Prostate gland (tissue), 2 donors: ENCODE measurements around the gene PRKAR1B. TPM values are rescaled to one million over a fixed set of nuclear protein-coding genes. Genes with fewer than 3 reads are reported as not detected.
"Not testable (repeated sequence)": the region's sequence is repeated elsewhere in the genome, so short reads cannot be mapped to it uniquely, and the experiment has no call there.

Source experiments
- DNase-seq: peaks from one replicate; pipeline ENCODE4 v3.0.0-alpha.2; 2019; ENCODE audit warnings: low spot score
- H3K27ac ChIP-seq, 2 donors: fragments of 200-600 bp; sonication (generic); 2 replicates each; pipeline ENCODE4 v1.5.1; 2017 to 2019
- H3K27me3 ChIP-seq: fragments of 200-600 bp; sonication (generic); replicated peaks from 2 replicates; pipeline ENCODE4 v1.5.1; 2019; ENCODE audit not compliant: insufficient read depth
- H3K36me3 ChIP-seq, 2 donors: fragments of 200-600 bp; sonication (generic); 1 replicate in 1 of 2; 2 replicates in 1 of 2; pipeline versions ENCODE4 v1.5.1 to v1.8.1; 2017 to 2019
- H3K4me1 ChIP-seq: fragments of 200-600 bp; sonication (generic); replicated peaks from 2 replicates; pipeline ENCODE4 v1.5.1; 2019
- H3K4me3 ChIP-seq, 2 donors: fragments of 200-600 bp; sonication (generic); 2 replicates each; pipeline ENCODE4 v1.5.1; 2017 to 2019
- H3K9me3 ChIP-seq: fragments of 200-600 bp; sonication (generic); 2 replicates; pipeline ENCODE4 v1.5.1; 2017
- CTCF ChIP-seq, 4 experiments: fragments of 200-600 bp in 2 of 4; fragments of 450-650 bp in 2 of 4; sonication (generic) in 2 of 4; IDR thresholded peaks; 1 replicate in 3 of 4; 2 replicates in 1 of 4; pipeline ENCODE4 v1.5.1; 2016 to 2019; ENCODE audit warnings: antibody characterized with exemption in 4 of 4, mild to moderate bottlenecking in 2 of 4, moderate library complexity in 2 of 4
- POLR2A ChIP-seq: fragments of 450-650 bp; IDR thresholded peaks from one replicate; pipeline ENCODE4 v1.6.1; 2016; ENCODE audit warnings: antibody characterized with exemption, mild to moderate bottlenecking
- POLR2AphosphoS5 ChIP-seq: sonication (generic); formaldehyde crosslinking; IDR thresholded peaks from one replicate; pipeline ENCODE4 v1.6.1; 2017; ENCODE audit warnings: antibody characterized with exemption
- WGBS: methylation state at CpG from one replicate; pipeline ENCODE4 v1.1.5; 2018; 5-methylcytosine and 5-hydroxymethylcytosine counted together
- intact Hi-C: fragments of 100-400 bp; cut with DNase I; formaldehyde crosslinking; loops from one replicate; pipeline ENCODE4 v1.14.2; 2022
- total RNA-seq, 2 donors: library from RNA; depleted of rRNA; stranded (reverse); fragments of >200 nt; gene quantifications; one replicate each; pipeline ENCODE4 v1.1.0, GENCODE V29; 2016

PRKAR1B gene
- total RNA-seq, 2 donors from 2014 or later: 20.2 to 44.8 TPM

DNA sequence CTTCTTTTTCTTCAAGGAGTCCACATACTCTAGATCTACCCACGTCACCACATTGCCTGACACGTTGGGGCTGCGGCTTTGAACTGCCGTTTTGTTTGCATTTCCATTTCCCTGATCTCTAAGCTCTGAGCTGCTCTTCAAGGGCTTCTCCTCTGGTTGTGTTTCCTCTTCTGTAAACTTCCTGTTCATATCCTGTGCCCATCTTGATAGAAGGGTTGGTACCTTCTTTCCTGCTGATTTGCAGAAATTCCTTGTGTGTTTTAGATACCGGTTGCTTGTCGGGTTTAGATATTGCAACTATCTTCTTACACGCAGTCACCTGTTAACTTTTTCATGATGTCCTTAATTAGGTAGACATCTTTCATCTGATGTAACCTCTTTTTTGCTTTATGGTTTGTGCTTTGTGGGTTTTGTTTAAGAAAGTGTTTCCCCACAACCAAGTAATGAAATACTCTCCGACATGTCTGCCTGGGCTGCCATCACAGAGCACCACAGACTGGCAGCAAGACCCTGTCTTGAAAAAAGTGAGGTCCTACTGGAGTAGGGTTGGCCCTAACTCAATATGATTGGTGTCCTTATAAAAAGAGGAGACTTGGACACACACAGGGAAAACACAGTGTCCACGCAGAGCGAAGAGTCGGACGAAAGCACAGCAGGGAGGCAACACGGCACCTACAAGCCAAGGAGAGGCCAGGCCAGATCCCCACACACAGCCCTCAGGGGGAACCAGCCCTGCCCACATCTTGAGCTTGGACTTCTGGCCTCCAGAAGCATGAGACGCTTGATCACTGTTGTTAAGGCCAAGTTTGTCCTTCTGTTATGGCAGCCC is 108.3 kb downstream of the PRKAR1B start:
- no peak overlapping the region for H3K4me3 ChIP-seq
- H3K36me3 ChIP-seq: no peaks in the 10 kb centered on the region
- peak; percentile 55 for DNase-seq
- WGBS: 60% methylated on average over 14 of the region's 14 CpGs
- no peak for TF ChIP-seq CTCF (IDR thresholded peaks at IDR 0.05)
- TF ChIP-seq POLR2AphosphoS5: peak; percentile 88
- H3K4me1 ChIP-seq: peaks cover 20% of the 10 kb centered on the region
- peak overlapping the region; percentile 58 to 81 for H3K27ac ChIP-seq
- no peaks in the 10 kb centered on the region for H3K9me3 ChIP-seq
- no peaks in the 10 kb centered on the region for H3K27me3 ChIP-seq
- intact Hi-C loops: no loop called here

GRCh38 chr7:617614-618538 is 109.2 kb downstream of the PRKAR1B start:
- TF ChIP-seq POLR2A (no peak), POLR2AphosphoS5 (no peak), CTCF (IDR thresholded peaks at IDR 0.05) (no peak)
- no peak for DNase-seq
- intact Hi-C loops: no loop called here
- Histone ChIP-seq H3K4me3 (no peak overlapping the region), H3K27me3 (no peaks in the 10 kb centered on the region), H3K27ac (peak overlapping the region; percentile 48 to 81), H3K36me3 (no peaks in the 10 kb centered on the region), H3K9me3 (no peaks in the 10 kb centered on the region), H3K4me1 (peaks cover 22% of the 10 kb centered on the region)
- WGBS: 89% methylated on average over 23 of the region's 23 CpGs

GRCh38 chr7:613442-614140 is 113.5 kb downstream of the PRKAR1B start:
- Histone ChIP-seq H3K27ac (peak overlapping the region; percentile 36 to 63), H3K4me3 (peak overlapping the region; percentile 1 to 7), H3K9me3 (no peaks in the 10 kb centered on the region), H3K4me1 (peaks cover 14% of the 10 kb centered on the region), H3K27me3 (no peaks in the 10 kb centered on the region), H3K36me3 (no peaks in the 10 kb centered on the region)
- TF ChIP-seq CTCF (IDR thresholded peaks at IDR 0.05) (no peak), POLR2A (no peak), POLR2AphosphoS5 (peak; percentile 31)
- DNase-seq: peak; percentile 60
- intact Hi-C loops: no loop called here
- WGBS: 36% methylated on average over 34 of the region's 38 CpGs

GRCh38 chr7:611837-612236 is 115.2 kb downstream of the PRKAR1B start:
- 83% methylated on average over 7 of the region's 7 CpGs for WGBS
- H3K4me1 ChIP-seq, DNase-seq, H3K27ac ChIP-seq, intact Hi-C loops, H3K27me3 ChIP-seq, H3K9me3 ChIP-seq, H3K4me3 ChIP-seq, H3K36me3 ChIP-seq: not testable (repeated sequence)

DNA sequence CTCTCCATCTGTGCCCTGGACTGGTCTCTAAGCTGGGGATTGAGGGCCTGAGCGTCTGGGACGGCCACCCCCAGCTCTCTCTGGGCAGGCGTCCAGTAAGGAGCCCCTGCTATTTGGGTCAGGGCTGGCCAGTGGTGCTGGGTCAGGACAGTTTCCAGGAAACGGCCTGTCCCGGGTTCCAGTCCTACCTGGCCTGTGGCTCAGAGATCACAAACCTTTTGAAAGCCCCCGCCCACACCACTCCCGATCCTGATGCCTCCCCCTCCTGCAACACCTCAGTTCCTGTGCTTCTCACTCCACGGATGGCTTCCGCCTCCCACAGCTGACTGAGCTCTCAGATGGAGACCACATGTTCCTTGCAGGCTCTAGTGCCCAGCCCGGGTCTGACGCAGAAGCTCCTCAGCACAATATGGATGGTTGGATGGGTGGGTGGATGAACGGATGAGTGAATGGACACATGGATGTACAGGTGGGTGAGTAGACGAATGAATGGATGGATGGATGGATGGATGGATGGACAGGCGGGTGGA is 115.7 kb downstream of the PRKAR1B start:
- DNase-seq: no peak
- peaks cover 2% of the 10 kb centered on the region for H3K4me1 ChIP-seq
- TF ChIP-seq POLR2A: no peak
- no peak for TF ChIP-seq CTCF (IDR thresholded peaks at IDR 0.05)
- TF ChIP-seq POLR2AphosphoS5: no peak
- no peak overlapping the region for H3K4me3 ChIP-seq
- H3K9me3 ChIP-seq: no peaks in the 10 kb centered on the region
- intact Hi-C loops: no loop called here
- H3K27ac ChIP-seq: no peak overlapping the region
- 84% methylated on average over 14 of the region's 14 CpGs for WGBS
- H3K36me3 ChIP-seq: no peaks in the 10 kb centered on the region
- no peaks in the 10 kb centered on the region for H3K27me3 ChIP-seq
